DMS79 treated with DMSO at 0.1 percent for 48 hours (cell line): ENCODE measurements around the gene ECM2.

Experiments used
- DNase-seq: peaks from one replicate; lab custom pipeline; 2025; lab: John Stamatoyannopoulos, UW

ECM2 gene

GRCh38 chr9:92500725-92501124 lies 35.1 kb downstream of the ECM2 start:
- DNase-seq = no peak

DNA sequence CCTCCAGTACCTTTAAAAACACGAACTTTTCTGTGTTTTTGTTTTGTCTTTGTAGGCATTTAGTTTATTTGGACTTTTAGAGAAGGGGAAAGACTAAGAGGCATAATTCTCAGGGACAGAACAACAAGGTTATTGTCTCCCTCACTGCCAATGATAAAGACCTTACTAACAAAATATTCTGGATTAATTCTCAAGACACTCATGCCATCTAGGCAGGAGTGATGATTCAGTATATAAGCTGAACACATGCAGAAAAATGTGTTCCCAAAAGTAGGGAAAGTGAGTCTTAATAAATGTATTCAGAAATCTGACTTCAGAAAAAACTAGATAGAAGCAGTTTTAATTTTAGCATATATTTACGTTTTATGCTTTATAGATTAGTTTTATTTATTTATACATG lies 36.1 kb downstream of the ECM2 start:
- no peak for DNase-seq

GRCh38 chr9:92496396-92497176 lies 39.2 kb downstream of the ECM2 start:
- no peak for DNase-seq

- no peak for DNase-seq
Measured at GRCh38 chr9:92494856-92495255, 40.9 kb downstream of the ECM2 start.

- no peak for DNase-seq
Measured at GRCh38 chr9:92493749-92494387, 41.9 kb downstream of the ECM2 start.

DNA sequence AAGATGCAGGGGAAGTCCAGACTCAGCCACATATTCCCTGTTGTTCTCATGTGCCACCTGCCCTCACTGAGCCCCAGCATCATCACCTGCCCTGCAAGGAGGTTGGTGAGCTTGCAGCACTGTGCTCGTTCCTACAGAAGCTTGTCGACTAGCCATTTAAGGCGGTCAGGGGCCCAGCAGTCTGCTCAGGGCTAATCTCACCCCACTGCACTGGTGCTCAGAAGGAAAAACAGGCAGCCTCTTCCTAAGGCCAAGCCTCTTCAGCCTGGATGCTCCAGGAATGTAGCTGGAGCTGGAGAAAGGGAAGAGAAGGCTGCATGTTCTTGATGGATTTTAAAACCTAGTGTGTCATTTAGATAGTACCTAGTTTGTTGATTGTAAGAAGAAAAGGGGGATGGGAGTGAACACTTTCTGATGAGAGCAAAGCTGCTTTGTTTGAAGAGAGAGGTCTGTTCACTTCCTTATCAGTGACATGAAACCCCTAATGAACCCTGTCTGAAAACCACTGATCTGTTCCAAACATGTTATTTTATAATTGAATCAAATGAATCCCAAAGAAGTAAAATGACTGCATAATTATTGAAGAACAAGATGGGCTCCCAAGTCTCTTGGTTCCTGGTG lies 42.9 kb downstream of the ECM2 start:
- no peak for DNase-seq

GRCh38 chr9:92488681-92489550 lies 46.9 kb downstream of the ECM2 start:
- no peak for DNase-seq

DNA sequence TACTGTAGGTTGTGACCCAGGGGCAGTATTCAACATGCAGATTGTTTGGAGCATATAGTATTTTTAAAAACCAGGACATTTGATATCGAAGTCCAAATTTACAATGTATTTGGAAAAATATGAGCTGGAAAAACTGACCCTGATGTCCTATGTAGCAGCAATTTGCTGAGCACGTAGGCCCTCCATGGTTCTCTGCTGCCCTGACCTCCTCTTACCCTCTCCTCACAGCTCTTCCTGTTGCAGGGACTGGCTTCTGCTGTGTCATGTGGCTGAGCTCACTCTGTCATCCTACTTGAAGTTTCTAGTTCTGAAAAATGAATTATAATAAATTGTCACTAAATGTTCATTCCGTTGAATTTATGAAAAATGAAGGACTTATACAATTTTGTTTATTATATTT lies 49.4 kb downstream of the ECM2 start:
- no peak for DNase-seq

- DNase-seq = no peak
Measured at GRCh38 chr9:92484563-92484962, 51.2 kb downstream of the ECM2 start.

DNA sequence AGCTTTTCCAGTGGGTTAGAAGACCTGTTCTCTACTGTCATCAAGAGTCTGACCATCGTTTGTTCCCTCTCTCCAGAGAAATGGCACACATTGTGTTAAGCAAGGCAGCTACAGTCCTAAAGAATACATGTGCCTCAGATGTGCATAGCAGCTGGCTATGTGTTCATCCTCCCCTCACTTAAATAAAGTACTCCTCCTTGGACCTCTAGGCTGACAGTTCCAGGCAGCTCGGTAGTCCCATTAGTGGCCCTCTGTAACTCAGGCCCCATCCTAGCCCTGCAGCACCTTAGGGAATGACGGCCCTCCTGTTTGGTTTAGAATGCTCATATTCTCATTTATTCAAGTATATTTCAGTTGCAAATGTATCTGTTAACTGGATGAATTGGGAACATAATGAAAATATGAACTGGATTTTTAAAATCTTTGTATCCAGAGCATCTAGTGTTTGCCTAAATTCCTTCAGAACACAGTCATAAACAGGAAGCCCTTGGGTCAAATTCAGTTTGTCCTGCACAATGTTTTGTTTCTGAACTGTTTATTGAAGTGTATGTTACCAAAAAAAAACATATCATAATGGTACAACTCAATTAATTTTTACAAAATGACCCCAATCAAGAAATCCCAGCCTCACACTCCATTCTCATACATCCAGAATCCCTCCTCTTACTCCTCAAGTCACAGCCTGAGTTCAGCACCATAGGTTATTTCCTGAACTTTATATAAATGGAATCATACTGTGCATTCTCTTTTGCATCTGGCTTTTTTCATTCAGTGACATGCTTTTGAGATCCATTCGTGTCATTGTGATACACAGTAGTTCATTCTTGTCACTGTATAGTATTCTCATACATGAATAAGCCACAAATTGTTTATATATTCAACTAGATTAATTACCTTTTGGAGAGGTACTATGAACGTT lies 51.9 kb downstream of the ECM2 start:
- DNase-seq = no peak

DNA sequence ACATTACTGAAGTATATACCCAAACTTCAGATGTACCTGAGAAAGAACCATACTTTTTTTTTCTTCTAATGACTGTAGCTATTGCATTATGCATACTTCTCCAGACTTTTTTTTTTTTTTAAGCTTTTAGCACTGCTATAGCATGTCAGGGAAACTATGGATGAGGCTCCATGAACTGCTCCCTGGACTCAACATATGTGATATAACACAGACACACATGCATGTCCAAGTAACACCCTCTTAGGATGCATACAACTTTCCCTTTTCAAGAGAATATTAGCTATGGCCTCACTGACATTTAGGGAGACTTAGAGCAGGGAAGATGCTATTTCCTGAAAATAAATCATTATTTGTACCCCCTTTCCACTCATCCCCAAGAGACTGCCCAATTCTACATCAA lies 53.0 kb downstream of the ECM2 start:
- no peak for DNase-seq

DNA sequence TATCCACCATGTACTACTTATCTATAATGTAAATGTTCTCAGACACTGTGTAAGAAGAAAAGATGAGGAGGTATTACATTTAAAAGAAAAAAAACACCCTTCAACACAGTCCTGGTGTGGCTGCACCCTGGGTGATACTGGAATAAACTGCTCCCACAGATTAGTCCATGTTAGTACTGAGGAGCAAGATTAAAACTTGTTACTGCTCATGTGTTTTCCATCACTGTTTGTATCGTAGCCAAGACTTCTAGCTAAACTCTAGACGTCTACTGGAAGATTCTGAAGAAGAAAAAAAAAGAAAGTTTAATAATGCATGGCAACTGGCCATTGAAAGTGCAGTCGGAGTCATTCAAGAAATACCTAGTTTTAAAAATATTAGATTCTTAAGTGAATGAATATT lies 53.5 kb downstream of the ECM2 start, which contains the start of gene ASPN:
TSS of gene ASPN (minus strand) at position 178 of the 400 bp plus-strand sequence.
- no peak for DNase-seq

DNA sequence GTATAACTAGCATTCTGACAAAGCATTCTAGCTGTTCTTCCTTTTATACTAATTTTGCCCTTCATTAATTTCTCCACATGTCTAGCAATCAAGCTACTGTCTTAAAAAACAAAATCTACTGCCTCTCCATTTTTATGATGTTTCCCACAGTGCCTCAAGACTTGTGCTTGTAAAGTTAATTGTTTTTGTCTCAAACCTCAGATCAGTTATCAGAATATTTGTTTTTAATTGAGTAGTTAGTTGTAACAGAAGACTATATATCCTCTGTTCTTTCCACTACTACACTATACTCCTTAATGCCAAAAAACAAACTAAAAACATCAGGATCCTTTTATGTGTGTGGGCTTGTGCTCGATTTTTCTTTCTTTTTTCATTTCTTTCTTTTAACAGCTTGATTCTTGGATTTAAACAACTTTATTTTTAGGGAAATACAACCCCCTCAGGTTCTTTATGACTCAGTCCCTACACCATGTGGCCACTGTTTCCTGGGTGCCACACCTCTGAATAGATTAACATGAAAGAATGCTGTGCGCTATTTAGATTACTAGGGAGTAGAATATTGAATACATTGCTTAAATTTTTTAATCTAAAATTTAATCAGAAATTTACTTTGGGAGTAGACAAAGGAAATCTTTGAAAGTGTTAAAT lies 54.7 kb downstream of the ECM2 start:
- no peak for DNase-seq

- DNase-seq = no peak
Measured at GRCh38 chr9:92480291-92480771, 55.5 kb downstream of the ECM2 start.

- no peak for DNase-seq
Measured at GRCh38 chr9:92479346-92479745, 56.4 kb downstream of the ECM2 start.

DNA sequence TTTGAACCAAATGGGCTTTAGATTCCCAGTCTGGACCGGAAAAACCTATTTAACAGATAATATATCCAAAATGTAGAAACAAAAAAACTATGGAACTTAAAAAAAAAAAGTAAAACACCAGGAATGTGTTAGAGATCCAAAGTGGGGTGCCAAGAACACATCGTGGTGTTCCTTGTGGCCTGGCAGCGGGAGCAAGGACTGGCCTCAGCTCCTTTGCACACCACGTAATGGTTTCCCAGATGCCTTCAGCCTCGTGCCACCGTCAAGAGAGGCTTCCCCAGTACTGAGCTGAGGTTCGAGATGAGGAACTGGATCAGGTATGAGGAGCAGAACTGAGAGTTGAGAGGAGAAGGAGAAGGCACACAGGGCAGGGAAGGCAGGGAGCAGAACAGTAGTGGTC lies 57.0 kb downstream of the ECM2 start:
- DNase-seq = no peak

DNA sequence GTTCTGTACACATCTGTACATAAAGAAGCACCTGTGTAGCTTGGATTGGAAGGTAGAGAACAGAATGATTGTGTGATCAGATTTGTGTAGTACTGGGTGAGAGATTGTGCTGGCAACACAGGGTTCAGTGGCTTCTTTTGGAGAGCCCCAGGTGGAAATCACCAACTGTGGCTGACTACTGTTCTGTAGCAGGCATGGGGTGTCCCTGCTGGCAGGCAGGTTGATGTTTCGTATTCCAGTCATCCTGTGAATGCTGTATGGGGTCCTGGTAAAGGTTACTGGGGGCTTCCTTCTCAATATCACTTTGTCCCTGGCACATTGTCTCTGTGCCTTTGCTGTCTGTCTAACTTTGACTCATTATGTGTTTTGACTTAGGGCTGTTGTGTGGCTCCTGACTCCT lies 58.8 kb downstream of the ECM2 start:
- DNase-seq = no peak

GRCh38 chr9:92474587-92474986 lies 61.2 kb downstream of the ECM2 start:
- DNase-seq = no peak

DNA sequence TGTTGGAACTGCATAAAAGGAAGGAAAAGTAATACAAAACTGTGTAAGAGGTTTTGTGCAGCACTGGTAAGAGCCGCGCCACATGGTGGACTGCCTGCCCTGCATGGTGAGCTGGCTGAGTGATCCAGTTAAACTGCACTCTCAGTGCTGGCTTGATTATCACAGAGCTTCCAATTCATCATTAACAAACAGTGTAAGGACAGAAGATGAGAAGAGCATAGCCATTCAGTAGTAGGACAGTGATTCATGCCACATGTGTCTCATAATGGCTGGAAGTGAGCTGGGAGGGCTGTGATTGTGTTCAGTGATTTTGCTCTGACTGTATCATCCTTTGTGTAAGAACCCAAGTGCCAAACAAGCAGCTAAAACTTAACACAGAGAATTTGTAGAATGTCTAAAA lies 67.6 kb downstream of the ECM2 start:
- DNase-seq = no peak

DNA sequence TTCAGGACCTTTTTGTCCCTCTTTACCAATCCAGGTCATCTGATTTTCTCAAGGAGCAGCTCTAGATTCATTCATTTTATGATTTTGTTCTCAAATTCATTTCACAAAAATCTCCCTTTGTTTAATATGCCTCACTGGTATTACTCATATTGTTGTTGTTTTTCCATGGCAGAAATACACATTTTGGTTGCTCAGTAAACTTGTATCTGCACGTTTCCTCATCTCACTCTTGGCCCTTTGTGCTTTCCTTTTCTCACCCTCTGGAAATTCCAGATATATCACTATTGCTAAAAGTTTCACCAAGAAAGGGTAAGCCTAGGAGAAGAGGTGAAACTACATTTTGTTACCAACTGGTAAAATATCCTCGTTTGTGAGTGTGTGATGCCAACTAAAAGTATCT lies 68.3 kb downstream of the ECM2 start:
- DNase-seq = no peak

DNA sequence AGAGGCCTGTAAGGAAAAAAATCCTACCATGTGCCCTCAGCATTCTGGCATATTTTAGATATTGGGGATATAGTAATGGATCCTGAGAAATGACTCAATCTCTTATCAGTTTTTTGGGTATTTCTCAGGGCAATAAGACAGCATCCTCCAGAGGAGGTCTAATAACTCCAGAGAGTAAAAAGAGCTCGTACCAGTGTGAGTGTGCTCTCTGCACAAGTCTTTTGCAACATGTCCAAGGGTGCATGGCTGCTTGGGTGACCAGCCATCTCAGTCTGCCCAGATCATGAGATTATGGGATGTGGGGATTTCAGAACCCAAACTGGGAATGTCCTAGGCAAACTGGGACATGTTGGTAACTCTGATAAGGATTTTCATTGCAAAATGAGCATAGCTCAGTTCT lies 68.7 kb downstream of the ECM2 start:
- DNase-seq = no peak
